Activated T-cell treated with anti-CD3 and anti-CD28 coated beads, Interleukin-2, amount 50 U/mL, for 1 hour (primary cell): Measurements from ENCODE around the gene NR2E1.

Experiments
- DNase-seq: peaks from one replicate; pipeline ENCODE4 v3.0.0-alpha.2; 2020

The NR2E1 gene

GRCh38 chr6:108211671-108212070 is 45.8 kb downstream of the NR2E1 start:
- no peak for DNase-seq

DNA sequence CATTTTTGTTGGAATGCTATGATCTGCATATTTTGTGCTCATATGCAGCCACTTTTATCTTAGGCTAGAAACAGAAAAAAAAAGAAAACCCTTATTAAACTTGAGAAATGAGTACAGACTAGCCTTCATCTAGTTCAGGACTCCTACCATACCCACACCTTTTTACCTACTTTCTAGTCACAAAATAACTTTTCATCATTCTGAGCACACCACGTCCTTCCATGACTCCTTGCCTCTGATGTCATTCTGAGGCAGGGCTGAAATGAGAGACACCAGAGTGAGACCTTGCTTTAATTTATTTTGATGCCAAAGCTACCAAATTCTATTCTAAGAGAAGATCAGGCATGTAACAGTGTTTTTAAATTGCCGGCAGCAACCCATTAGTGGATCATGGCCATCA is 56.2 kb downstream of the NR2E1 start:
- no peak for DNase-seq

- no peak for DNase-seq
Observed at GRCh38 chr6:108222504-108222903, 56.7 kb downstream of the NR2E1 start.

GRCh38 chr6:108227290-108227689 is 61.5 kb downstream of the NR2E1 start:
- no peak for DNase-seq

DNA sequence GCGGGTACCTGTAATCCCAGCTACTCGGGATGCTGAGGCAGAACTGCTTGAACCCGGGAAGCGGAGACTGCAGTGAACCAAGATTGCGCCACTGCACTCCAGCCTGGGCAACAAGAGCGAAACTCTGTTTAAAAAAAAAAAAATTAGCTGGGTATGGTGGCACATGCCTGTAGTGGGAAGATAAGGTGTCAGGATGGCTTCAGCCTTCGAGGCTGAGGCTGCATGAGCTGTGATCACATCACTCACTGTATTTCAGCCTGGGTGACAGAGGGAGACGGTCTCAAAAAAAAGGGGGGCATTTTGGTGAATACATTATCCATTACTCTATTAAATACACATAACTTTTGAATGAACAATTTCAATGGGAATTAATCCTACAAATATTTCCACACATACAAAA is 62.6 kb downstream of the NR2E1 start:
- no peak for DNase-seq

- DNase-seq: no peak
Observed at GRCh38 chr6:108235127-108235526, 69.3 kb downstream of the NR2E1 start.

GRCh38 chr6:108236791-108237190 is 71.0 kb downstream of the NR2E1 start:
- no peak for DNase-seq

- DNase-seq: no peak
Observed at GRCh38 chr6:108238322-108238721, 72.5 kb downstream of the NR2E1 start.
